Stimulated activated effector memory CD8-positive, alpha-beta T cell treated with anti-CD3 and anti-CD28 coated beads, Interleukin-12 subunit alpha, Interleukin-12 subunit beta, amount 100 ng/mL, for 72 hours (primary cell): Measurements from ENCODE around the gene ANKRD27.
"Not testable (repeated sequence)": the region's sequence is repeated elsewhere in the genome, so short reads cannot be mapped to it uniquely, and the experiment has no call there.

ENCODE experiments used
- ATAC-seq: fragments of 150-1000 bp; cut with Tn5 transposase; 2 replicates; pipeline ENCODE4 v1.10.0; 2021
- DNase-seq, 2 donors: peaks; one replicate each; pipeline ENCODE4 v3.0.0; 2021 to 2022; ENCODE audit warnings: low spot score in 2 of 2
- H3K27ac Mint-ChIP-seq: one replicate; pipeline ENCODE4 v1.8.0; 2022; ENCODE audit warnings: mild to moderate bottlenecking, mixed read lengths
- H3K36me3 Mint-ChIP-seq: one replicate; pipeline ENCODE4 v1.8.0; 2022; ENCODE audit warnings: mild to moderate bottlenecking, mixed read lengths
- H3K4me1 Mint-ChIP-seq: one replicate; pipeline ENCODE4 v1.8.0; 2022; ENCODE audit warnings: mixed read lengths
- H3K4me3 Mint-ChIP-seq: one replicate; pipeline ENCODE4 v1.8.0; 2022; ENCODE audit warnings: mild to moderate bottlenecking, mixed read lengths
- H3K9me3 Mint-ChIP-seq: one replicate; pipeline ENCODE4 v1.8.0; 2022; ENCODE audit warnings: mixed read lengths

The ANKRD27 gene

DNA sequence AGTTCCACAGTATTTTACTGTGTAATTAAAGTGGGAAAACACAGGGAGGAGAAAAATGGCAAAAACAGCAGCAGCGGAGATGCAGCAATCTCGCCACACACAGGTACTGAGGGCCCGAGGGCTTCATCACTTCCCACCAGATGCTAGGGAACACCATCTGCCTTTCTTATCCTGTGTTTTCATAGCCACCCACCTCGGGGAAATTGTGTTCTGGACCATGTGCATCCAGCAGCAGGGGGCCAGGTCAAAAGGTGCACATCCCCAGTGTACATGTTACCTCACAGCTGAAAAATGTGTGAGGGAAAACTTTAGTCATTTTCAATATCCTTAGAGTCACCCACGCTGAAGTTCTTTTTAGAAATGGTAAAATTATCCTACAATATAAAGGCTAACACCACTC, 63.8 kb downstream of the ANKRD27 start:
- Mint-ChIP-seq H3K4me3 (no peak overlapping the region), H3K4me1 (no peaks in the 10 kb centered on the region), H3K36me3 (peaks cover 87% of the 10 kb centered on the region), H3K9me3 (no peaks in the 10 kb centered on the region), H3K27ac (no peak overlapping the region)
- no peak for ATAC-seq
- DNase-seq, result no peak

DNA sequence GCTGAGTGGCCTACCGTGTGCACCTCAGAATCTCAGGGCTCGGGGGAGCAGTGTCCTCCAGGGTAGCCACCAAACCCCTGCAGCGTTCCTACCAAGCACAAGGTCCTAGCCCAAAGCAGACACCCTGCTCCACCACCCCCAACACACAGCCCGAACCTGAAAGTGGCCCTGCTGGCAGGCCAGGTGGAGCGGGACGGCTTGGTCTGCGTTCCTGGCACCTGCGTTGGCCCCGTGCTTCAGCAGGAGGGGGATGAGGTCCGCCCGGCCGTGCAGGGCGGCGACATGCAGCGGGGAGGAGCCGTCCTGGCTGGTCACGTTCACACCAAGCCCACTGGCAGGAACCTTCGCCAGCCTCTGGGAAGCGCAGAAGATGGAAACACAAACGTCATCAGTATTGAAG, 67.5 kb downstream of the ANKRD27 start:
- Mint-ChIP-seq H3K27ac (no peak overlapping the region), H3K4me1 (no peaks in the 10 kb centered on the region), H3K36me3 (peaks cover 87% of the 10 kb centered on the region), H3K4me3 (no peak overlapping the region), H3K9me3 (no peaks in the 10 kb centered on the region)
- ATAC-seq (no peak), DNase-seq (no peak)

DNA sequence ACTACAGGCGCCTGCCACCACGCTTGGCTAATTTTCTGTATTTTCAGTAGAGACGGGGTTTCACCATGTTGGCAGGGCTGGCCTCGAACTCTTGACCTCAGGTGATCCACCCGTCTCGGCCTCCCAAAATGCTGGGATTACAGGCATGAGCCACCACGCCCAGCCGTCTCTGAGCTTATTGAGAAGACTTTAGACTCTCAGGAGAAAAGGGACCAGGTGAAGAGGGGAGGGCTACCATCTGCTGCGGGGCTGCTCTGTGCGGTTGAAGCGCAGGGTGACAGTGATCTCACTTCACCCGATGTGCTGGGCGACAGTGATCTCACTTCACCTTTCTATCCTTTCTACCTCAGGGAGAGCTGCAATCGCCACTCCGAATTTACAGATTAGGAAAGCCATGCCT, 68.7 kb downstream of the ANKRD27 start:
- no peak overlapping the region for H3K27ac Mint-ChIP-seq
- H3K36me3 Mint-ChIP-seq, result peaks cover 87% of the 10 kb centered on the region
- DNase-seq (no peak), ATAC-seq (no peak)
- no peak overlapping the region for H3K4me3 Mint-ChIP-seq
- no peaks in the 10 kb centered on the region for H3K9me3 Mint-ChIP-seq
- no peaks in the 10 kb centered on the region for H3K4me1 Mint-ChIP-seq

DNA sequence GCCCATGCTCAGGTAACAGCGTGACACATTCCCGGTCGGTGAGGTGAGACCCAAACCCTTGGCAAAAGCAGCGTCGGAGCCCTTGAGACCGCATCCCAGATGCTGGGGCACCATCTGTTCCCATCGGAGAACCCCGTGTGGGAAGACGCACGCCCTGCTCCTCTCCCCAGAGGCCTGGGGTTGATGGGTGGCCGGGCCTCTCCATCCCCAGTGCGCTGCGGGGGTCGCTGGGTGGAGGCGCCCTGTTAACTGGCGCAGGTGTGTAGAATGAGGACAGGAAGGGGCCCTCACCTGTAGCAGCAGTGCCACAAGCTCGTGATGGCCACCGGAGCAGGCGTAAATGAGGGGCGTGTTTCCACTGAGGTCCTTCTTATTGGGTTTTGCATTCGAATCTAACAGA, 69.4 kb downstream of the ANKRD27 start:
- H3K9me3 Mint-ChIP-seq, result no peaks in the 10 kb centered on the region
- H3K36me3 Mint-ChIP-seq, result peaks cover 90% of the 10 kb centered on the region
- DNase-seq (no peak), ATAC-seq (no peak)
- no peaks in the 10 kb centered on the region for H3K4me1 Mint-ChIP-seq
- H3K27ac Mint-ChIP-seq, result no peak overlapping the region
- no peak overlapping the region for H3K4me3 Mint-ChIP-seq

DNA sequence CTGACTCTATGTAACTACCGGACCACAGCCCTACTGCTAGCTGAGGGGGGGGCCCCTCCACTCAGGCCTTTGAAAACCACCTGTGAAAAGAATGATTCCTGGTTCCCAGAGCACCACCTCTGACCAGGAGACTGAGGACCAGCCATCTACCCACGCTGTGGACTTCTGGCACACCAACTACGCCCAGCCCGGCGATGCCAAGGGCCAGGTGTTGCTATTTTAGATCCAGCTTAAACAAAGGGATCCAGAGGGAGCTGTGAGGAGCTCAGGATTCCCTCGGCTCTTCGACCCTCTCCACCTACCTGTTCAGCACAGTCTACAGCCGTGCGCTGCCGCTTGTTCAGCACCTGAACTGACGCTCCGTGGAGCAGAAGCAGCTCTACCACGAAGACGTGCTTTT, 71.0 kb downstream of the ANKRD27 start:
- Mint-ChIP-seq H3K4me1 (peaks cover 7% of the 10 kb centered on the region), H3K27ac (no peak overlapping the region)

DNA sequence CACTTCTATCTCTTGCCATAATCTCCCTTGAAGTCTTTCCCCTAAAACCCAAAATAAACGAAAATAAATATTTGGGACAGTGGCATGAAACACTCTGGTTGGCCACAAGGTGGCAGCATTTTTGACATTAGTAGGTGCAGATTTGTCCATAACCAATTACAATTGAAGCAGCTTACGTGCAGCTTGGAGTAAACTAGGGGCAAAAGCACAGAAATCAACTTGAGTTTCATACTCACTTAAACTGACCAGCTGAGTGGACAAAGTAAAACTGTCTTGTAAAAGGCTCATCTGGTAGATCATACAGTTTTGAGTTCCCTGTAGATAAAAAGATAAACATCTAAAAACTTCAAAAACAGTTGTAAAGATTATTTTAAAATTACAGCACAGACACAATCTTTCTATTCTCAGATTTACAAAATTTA, 75.2 kb downstream of the ANKRD27 start:
- Mint-ChIP-seq H3K36me3 (peaks cover 99% of the 10 kb centered on the region), H3K27ac (peak overlapping the region; percentile 23), H3K9me3 (no peaks in the 10 kb centered on the region), H3K4me3 (no peak overlapping the region), H3K4me1 (peaks cover 7% of the 10 kb centered on the region)
- ATAC-seq, result peak; percentile 57
- DNase-seq, result peak; percentile 29 to 62

More for the DNA sequence above, 71.0 kb downstream of the ANKRD27 start:
- Mint-ChIP-seq H3K36me3 (peaks cover 99% of the 10 kb centered on the region), H3K9me3 (no peaks in the 10 kb centered on the region), H3K4me3 (no peak overlapping the region)
- ATAC-seq, result no peak
- no peak for DNase-seq

DNA sequence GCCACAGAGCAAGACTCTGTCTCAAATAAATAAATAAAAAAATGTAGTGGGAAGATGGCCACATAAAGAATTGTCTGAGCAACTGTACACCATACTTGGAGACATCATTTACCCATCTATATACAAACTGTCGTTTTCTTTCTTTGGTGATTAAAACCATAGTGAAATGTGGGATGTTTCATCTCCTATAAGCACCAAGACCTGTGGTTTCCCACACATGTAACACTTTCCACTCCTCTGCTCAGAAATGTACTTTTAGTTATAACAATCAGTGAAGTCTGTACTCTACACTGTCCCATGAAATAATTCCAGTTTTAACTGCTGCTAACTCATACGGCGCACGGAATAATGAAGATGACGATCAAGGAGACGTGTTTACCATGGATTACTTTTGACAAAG, 75.7 kb downstream of the ANKRD27 start:
- H3K4me3 Mint-ChIP-seq, result no peak overlapping the region
- peaks cover 99% of the 10 kb centered on the region for H3K36me3 Mint-ChIP-seq
- peak overlapping the region; percentile 23 for H3K27ac Mint-ChIP-seq
- H3K4me1 Mint-ChIP-seq, result peaks cover 7% of the 10 kb centered on the region
- ATAC-seq, result peak; percentile 71
- H3K9me3 Mint-ChIP-seq, result no peaks in the 10 kb centered on the region
- no peak for DNase-seq

DNA sequence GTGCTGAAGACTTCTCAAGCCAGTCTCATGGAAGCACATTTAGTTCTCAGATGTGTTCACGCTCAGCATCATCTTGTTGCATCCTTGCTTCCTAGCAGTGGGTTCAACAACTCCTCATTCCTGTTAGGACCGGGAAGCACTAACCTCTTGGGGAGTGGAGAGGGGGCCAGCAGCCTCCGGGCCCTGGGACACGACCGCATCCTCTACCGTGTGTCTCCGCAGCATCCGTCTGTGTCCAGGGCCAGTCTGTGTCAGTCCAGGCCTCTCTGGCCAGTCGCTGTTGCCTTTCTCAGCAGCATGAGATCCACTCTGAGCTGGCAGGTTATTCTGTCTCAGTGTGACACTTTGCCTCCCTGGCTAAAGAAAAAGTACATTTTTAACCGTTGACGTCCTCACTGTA, 77.0 kb downstream of the ANKRD27 start:
- peaks cover 7% of the 10 kb centered on the region for H3K4me1 Mint-ChIP-seq
- no peak overlapping the region for H3K4me3 Mint-ChIP-seq
- peaks cover 99% of the 10 kb centered on the region for H3K36me3 Mint-ChIP-seq
- ATAC-seq (no peak), DNase-seq (no peak)
- no peaks in the 10 kb centered on the region for H3K9me3 Mint-ChIP-seq
- no peak overlapping the region for H3K27ac Mint-ChIP-seq

DNA sequence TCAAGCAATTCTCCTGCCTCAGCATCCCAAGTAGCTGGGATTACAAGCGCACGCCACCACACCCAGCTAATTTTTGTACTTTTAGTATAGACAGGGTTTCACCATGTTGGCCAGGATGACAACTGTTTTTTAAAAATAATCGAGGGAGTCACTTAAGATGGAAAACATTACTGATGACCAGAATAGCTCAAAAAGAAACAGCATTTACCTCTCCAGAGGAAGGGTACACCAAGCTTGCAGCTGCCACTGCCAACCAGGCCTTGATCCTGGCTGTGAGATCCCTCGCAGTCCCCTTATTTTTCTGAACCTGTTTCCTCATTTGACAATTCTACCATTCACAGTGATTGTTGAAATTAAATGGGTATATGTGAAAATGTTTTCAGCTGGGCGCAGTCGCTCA, 79.5 kb downstream of the ANKRD27 start:
- ATAC-seq (no peak), DNase-seq (no peak)
- Mint-ChIP-seq H3K36me3 (peaks cover 92% of the 10 kb centered on the region), H3K4me3 (no peak overlapping the region), H3K4me1 (peaks cover 12% of the 10 kb centered on the region), H3K27ac (no peak overlapping the region), H3K9me3 (no peaks in the 10 kb centered on the region)

DNA sequence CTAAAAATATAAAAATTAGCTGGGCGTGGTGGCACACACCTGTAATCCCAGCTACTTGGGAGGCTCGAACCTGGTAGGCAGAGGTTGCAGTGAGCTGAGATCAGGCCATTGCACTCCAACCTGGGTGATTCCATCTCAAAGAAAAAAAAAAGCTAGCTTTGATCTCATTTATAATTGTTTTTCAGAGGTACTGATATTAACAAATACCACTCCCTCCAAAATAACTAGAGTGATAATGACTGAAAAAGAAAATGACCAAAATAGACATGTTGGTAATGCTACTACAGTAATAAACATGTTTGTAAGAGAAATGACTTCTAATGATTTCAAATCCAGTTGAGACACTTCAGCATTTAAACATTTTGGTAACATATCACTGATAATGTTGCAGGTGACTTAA, 81.0 kb downstream of the ANKRD27 start:
- no peak for ATAC-seq
- DNase-seq, result no peak
- Mint-ChIP-seq H3K4me3 (no peak overlapping the region), H3K4me1 (peaks cover 5% of the 10 kb centered on the region), H3K36me3 (peaks cover 79% of the 10 kb centered on the region), H3K27ac (no peak overlapping the region), H3K9me3 (no peaks in the 10 kb centered on the region)

DNA sequence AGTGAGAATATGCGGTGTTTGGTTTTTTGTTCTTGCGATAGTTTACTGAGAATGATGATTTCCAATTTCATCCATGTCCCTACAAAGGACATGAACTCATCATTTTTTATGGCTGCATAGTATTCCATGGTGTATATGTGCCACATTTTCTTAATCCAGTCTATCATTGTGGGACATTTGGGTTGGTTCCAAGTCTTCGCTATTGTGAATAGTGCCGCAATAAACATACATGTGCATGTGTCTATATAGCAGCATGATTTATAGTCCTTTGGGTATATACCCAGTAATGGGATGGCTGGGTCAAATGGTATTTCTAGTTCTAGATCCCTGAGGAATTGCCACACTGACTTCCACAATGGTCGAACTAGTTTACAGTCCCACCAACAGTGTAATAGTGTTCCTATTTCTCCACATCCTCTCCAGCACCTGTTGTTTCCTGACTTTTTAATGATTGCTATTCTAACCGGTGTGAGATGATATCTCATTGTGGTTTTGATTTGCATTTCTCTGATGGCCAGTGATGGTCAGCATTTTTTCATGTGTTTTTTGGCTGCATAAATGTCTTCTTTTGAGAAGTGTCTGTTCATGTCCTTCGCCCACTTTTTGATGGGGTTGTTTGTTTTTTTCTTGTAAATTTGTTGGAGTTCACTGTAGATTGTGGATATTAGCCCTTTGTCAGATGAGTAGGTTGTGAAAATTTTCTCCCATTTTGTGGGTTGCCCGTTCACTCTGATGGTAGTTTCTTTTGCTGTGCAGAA, 87.1 kb downstream of the ANKRD27 start:
- DNase-seq, H3K27ac Mint-ChIP-seq, ATAC-seq, H3K4me3 Mint-ChIP-seq, H3K9me3 Mint-ChIP-seq: not testable (repeated sequence)
- Mint-ChIP-seq H3K4me1 (peaks cover 29% of the 10 kb centered on the region), H3K36me3 (peaks cover 76% of the 10 kb centered on the region)

DNA sequence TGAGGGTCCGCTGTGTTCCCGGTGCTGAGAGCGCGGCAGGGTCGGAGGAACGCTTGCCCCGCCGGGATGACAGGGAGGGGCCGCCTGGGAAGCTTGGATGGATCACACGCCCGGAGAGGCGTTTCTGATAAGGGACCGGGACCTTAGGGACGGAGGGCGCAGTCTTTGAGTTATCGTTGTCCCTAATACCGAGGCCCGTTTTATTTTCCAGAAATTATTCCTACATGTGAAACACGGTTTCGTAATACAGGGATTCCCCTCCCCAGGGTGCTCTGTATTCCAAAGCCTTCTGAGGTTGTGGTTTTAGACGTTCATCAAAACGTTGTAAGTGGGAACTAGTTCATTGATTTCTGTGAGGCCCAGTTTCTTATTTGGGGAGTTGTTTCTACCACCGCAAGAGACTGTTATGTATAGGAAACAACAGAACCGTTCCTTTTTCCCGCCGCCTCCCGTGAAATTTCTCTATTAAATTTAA, 93.2 kb downstream of the ANKRD27 start:
- H3K27ac Mint-ChIP-seq, result peak overlapping the region; percentile 80
- H3K4me3 Mint-ChIP-seq, result peak overlapping the region; percentile 86
- no peak for ATAC-seq
- no peaks in the 10 kb centered on the region for H3K9me3 Mint-ChIP-seq
- no peak for DNase-seq
- H3K36me3 Mint-ChIP-seq, result peaks cover 40% of the 10 kb centered on the region
- H3K4me1 Mint-ChIP-seq, result peaks cover 36% of the 10 kb centered on the region

DNA sequence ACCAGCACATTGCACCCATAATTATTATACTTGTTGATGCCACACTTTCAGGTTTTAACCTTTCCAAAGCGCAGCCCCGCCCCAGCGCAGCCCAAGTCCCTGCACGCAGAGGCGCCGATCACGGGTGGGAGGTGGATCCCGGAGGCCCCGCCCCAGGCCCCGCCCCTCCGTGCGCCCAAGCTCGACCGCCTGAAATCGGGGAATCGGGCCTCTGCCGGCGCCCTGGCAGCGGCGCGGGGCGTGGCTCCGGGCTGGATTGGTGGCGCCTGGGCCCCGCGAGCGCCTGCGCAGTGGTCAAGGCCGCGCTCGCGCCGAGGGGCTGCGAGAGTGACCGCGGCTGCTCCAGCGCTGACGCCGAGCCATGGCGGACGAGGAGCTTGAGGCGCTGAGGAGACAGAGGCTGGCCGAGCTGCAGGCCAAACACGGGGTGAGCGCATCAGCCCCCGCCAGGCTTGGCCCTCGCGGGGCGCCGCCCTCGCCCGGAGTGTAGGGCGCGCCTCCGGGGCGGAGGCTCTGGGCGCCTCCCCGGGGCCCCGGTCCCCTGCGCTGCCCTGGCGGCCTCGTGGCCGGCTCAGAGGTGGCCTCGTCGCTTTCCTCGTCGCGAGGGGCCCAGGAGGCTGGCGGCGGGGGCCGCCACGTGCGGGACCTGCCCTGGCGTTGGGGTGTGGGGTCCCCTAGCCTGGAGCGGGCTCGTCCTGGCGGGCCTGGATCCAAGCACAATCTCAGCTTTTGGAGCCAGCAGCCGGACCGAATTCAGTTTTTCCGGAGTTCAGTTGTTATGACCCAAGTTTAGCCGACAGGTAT, 93.9 kb downstream of the ANKRD27 start, which contains the start of gene PDCD5:
Gene PDCD5, plus strand, starts transcription at position 290 of the 804 bp plus-strand sequence. Its CDS starts 72 bp downstream, at position 362.
- peaks cover 34% of the 10 kb centered on the region for H3K36me3 Mint-ChIP-seq
- H3K27ac Mint-ChIP-seq, result peak within 1 kb of the TSS; percentile 80
- H3K4me3 Mint-ChIP-seq, result peak within 1 kb of the TSS; percentile 86
- peak; percentile 94 for ATAC-seq
- peak; percentile 91 to 93 for DNase-seq
- peaks cover 30% of the 10 kb centered on the region for H3K4me1 Mint-ChIP-seq
- no peaks in the 10 kb centered on the region for H3K9me3 Mint-ChIP-seq

DNA sequence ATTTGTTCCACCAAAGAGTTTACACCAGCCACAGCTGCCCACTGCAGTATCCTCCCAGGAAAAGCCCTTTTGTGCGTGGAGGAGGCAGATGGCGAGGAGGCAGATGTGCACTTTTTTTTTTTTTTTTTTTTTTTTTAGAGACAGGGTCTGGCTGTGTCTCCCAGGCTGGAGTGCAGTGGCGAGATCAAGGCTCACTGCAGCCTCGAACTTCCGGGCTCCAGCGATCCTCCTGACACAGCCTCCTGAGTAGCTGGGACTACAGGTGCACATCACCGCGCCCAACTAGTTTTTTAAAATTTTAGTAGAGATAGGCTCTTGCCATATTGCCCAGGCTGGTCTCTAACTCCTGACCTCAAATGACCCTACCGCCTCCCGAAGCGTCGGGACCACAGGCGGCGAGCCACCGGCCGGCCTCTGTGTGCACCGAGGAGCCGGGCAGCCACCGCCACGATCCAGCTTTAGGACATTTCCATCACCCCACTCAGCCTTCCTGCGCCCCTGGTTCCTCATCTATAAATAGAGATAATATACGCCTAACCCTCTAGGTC, 94.6 kb downstream of the ANKRD27 start:
- peaks cover 25% of the 10 kb centered on the region for H3K4me1 Mint-ChIP-seq
- H3K4me3 Mint-ChIP-seq, result peak overlapping the region; percentile 86
- peak overlapping the region; percentile 80 for H3K27ac Mint-ChIP-seq
- ATAC-seq (peak; percentile 31), DNase-seq (no peak)
- H3K9me3 Mint-ChIP-seq, result no peaks in the 10 kb centered on the region
- H3K36me3 Mint-ChIP-seq, result peaks cover 27% of the 10 kb centered on the region

DNA sequence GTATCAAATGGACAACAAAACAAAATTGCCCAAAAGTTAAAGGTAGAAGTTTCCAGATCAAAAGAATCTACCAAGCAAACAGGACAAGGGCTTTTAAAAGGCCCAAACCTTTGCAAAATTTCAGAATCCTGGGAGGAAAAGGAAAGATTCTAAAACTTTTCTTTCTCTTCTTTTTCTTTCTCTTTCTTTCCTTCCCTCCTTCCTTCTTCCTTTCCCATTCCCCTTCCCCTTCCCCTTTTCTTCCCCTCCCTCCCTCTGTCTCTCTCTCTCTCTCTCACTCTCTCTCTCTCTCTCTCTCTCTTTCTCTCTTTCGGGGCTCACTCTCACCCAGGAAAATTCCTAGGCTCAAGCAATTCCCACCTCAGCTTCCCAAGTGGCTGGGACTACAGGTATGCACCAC, 98.2 kb downstream of the ANKRD27 start:
- no peak overlapping the region for H3K27ac Mint-ChIP-seq
- peaks cover 13% of the 10 kb centered on the region for H3K4me1 Mint-ChIP-seq
- DNase-seq (no peak), ATAC-seq (no peak)
- no peaks in the 10 kb centered on the region for H3K9me3 Mint-ChIP-seq
- H3K4me3 Mint-ChIP-seq, result no peak overlapping the region
- H3K36me3 Mint-ChIP-seq, result no peaks in the 10 kb centered on the region
